ENCODE results near the gene PPARG.

DNA sequence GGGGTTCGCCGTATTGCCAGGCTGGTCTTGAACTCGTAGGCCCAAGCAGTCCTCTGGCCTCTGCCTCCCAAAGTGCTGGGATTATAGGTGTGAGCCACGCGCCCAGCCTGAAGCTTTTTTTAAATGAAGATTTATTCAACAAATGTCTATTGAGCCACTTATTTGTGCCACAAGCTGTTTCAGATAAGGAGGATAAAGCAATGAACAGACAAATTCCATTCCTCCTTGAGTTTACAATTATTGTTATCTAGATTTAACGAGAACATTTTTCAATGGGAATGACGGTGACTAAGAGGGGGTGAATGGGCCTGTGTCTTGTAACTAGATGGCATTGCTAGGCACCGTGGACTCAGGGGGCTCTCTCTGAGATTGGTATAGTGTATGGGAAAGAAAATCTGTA is 10.2 kb downstream of the PPARG start:
- TF ChIP-seq CTCF (IDR thresholded peaks at IDR 0.05; ENCODE audit: low read length) (no peak), EZH2phosphoT487 (IDR thresholded peaks at IDR 0.05; ENCODE audit: low read length) (no peak), EZH2 (optimal IDR thresholded peaks at IDR 0.05; ENCODE audit: low read depth, low read length) (no peak)

All from MM.1S (cell line).